ENCODE measurements around the gene HS3ST5.

The HS3ST5 gene

GRCh38 chr6:114195027-114195365 is 147.8 kb downstream of the HS3ST5 start:
- TF ChIP-seq CTCF (IDR thresholded peaks at IDR 0.05; ENCODE audit: insufficient read depth, low read depth, low read length, missing control alignments), result no peak
- no peak for DNase-seq (ENCODE audit: low read depth)
- H3K4me3 ChIP-seq (ENCODE audit: low read length), result no peak overlapping the region

- no peak for DNase-seq (ENCODE audit: low read depth)
- H3K4me3 ChIP-seq (ENCODE audit: low read length), result no peak overlapping the region
- no peak for TF ChIP-seq CTCF (IDR thresholded peaks at IDR 0.05; ENCODE audit: insufficient read depth, low read depth, low read length, missing control alignments)
These were observed 148.3 kb downstream of the HS3ST5 start for GRCh38 chr6:114194362-114195026.

GRCh38 chr6:114187563-114187962 is 155.3 kb downstream of the HS3ST5 start:
- H3K4me3 ChIP-seq (ENCODE audit: low read length), result no peak overlapping the region
- no peak for DNase-seq (ENCODE audit: low read depth)
- no peak for TF ChIP-seq CTCF (IDR thresholded peaks at IDR 0.05; ENCODE audit: insufficient read depth, low read depth, low read length, missing control alignments)

GRCh38 chr6:114181664-114182063 is 161.2 kb downstream of the HS3ST5 start:
- no peak for TF ChIP-seq CTCF (IDR thresholded peaks at IDR 0.05; ENCODE audit: insufficient read depth, low read depth, low read length, missing control alignments)
- H3K4me3 ChIP-seq (ENCODE audit: low read length), result no peak overlapping the region
- no peak for DNase-seq (ENCODE audit: low read depth)

- TF ChIP-seq CTCF (IDR thresholded peaks at IDR 0.05; ENCODE audit: insufficient read depth, low read depth, low read length, missing control alignments), result no peak
- H3K4me3 ChIP-seq (ENCODE audit: low read length), result no peak overlapping the region
- no peak for DNase-seq (ENCODE audit: low read depth)
These were observed 163.4 kb downstream of the HS3ST5 start for GRCh38 chr6:114179411-114179810.

GRCh38 chr6:114176726-114177125 is 166.1 kb downstream of the HS3ST5 start:
- no peak for DNase-seq (ENCODE audit: low read depth)
- H3K4me3 ChIP-seq (ENCODE audit: low read length), result no peak overlapping the region
- no peak for TF ChIP-seq CTCF (IDR thresholded peaks at IDR 0.05; ENCODE audit: insufficient read depth, low read depth, low read length, missing control alignments)

- no peak for DNase-seq (ENCODE audit: low read depth)
- no peak for TF ChIP-seq CTCF (IDR thresholded peaks at IDR 0.05; ENCODE audit: insufficient read depth, low read depth, low read length, missing control alignments)
- no peak overlapping the region for H3K4me3 ChIP-seq (ENCODE audit: low read length)
These were observed 170.1 kb downstream of the HS3ST5 start for GRCh38 chr6:114172576-114173260.

Measured in epithelial cell of esophagus (primary cell).